Measurements from ENCODE around the gene CDT1.

- TF ChIP-seq CTCF (conservative IDR thresholded peaks at IDR 0.05 in 1 of 2, IDR thresholded peaks at IDR 0.05 in 1 of 2; ENCODE audit: extremely low read depth in 1 of 2, insufficient read depth in 1 of 2, low read depth in 1 of 2, low read length in 2 of 2) (no peak), EZH2 (IDR thresholded peaks at IDR 0.05; ENCODE audit: borderline replicate concordance, low read length) (no peak)
Measured at GRCh38 chr16:88851616-88852015, 48.0 kb downstream of the CDT1 start.
